Measurements from ENCODE around the gene MRPL14.
"Not testable (repeated sequence)": the region's sequence is repeated elsewhere in the genome, so short reads cannot be mapped to it uniquely, and the experiment has no call there.

The MRPL14 gene

GRCh38 chr6:44099192-44099591 is 28.1 kb downstream of the MRPL14 start:
- Histone ChIP-seq H2AK5ac (ENCODE audit: low read length, severe bottlenecking) (no peak overlapping the region), H3K79me1 (replicated peaks; ENCODE audit: low read length, poor library complexity, severe bottlenecking) (peaks cover 41% of the 10 kb centered on the region), H3K4me2 (ENCODE audit: low read length, poor library complexity, severe bottlenecking) (no peak overlapping the region), H2BK5ac (ENCODE audit: low read depth, low read length, poor library complexity, severe bottlenecking) (no peak overlapping the region), H3K9ac (ENCODE audit: low read length) (no peak overlapping the region), H3K27me3 (ENCODE audit: control insufficient read depth in 1 of 2, insufficient read depth in 1 of 2, low read length in 2 of 2) (no peaks in the 10 kb centered on the region), H3K4ac (ENCODE audit: low read depth in 1 of 2, low read length in 2 of 2) (no peak overlapping the region), H3K18ac (ENCODE audit: low read depth in 1 of 2, low read length in 2 of 2) (no peak overlapping the region), H4K91ac (ENCODE audit: low read length) (no peak overlapping the region), H3K9me3 (ENCODE audit: control insufficient read depth, low read length) (no peaks in the 10 kb centered on the region), H2BK12ac (ENCODE audit: low read length in 2 of 2) (no peak overlapping the region), H4K8ac (ENCODE audit: low read length) (no peak overlapping the region), H2BK15ac (ENCODE audit: low read depth, poor library complexity, severe bottlenecking) (no peak overlapping the region), H2AFZ (ENCODE audit: low read depth, low read length) (no peak overlapping the region), H3K4me3 (ENCODE audit: insufficient read depth in 1 of 2, low read depth in 1 of 2, low read length in 2 of 2) (no peak overlapping the region), H3K36me3 (ENCODE audit: control insufficient read depth in 1 of 2, insufficient read depth in 2 of 2, low read depth in 1 of 2, low read length in 2 of 2) (peaks cover 48 to 50% of the 10 kb centered on the region in 2 experiments), H3K23ac (ENCODE audit: low read length in 2 of 2) (no peak overlapping the region), H3K14ac (ENCODE audit: low read length in 2 of 2) (no peak overlapping the region), H3K4me1 (ENCODE audit: control insufficient read depth, insufficient read depth, low read depth, low read length) (peaks cover 28% of the 10 kb centered on the region), H2BK120ac (ENCODE audit: low read depth, low read length) (no peak overlapping the region), H3K27ac (ENCODE audit: low read length, poor library complexity, severe bottlenecking) (no peak overlapping the region)
- 78% methylated on average over 1 of the region's 1 CpG for WGBS
- DNase-seq = no peak

GRCh38 chr6:44097782-44098317 is 29.4 kb downstream of the MRPL14 start:
- no peak overlapping the region for H2BK120ac ChIP-seq (ENCODE audit: low read depth, low read length)
- no peak overlapping the region for H4K91ac ChIP-seq (ENCODE audit: low read length)
- no peak overlapping the region for H3K14ac ChIP-seq (ENCODE audit: low read length in 2 of 2)
- H3K4me1 ChIP-seq (ENCODE audit: control insufficient read depth, insufficient read depth, low read depth, low read length) = peaks cover 25% of the 10 kb centered on the region
- H3K4me3 ChIP-seq (ENCODE audit: insufficient read depth in 1 of 2, low read depth in 1 of 2, low read length in 2 of 2) = no peak overlapping the region
- no peak overlapping the region for H2BK5ac ChIP-seq (ENCODE audit: low read depth, low read length, poor library complexity, severe bottlenecking)
- H3K27ac ChIP-seq (ENCODE audit: low read length, poor library complexity, severe bottlenecking) = no peak overlapping the region
- H3K27me3 ChIP-seq (ENCODE audit: control insufficient read depth in 1 of 2, insufficient read depth in 1 of 2, low read length in 2 of 2) = no peaks in the 10 kb centered on the region
- no peak overlapping the region for H4K8ac ChIP-seq (ENCODE audit: low read length)
- no peak overlapping the region for H3K9ac ChIP-seq (ENCODE audit: low read length)
- H3K4me2 ChIP-seq (ENCODE audit: low read length, poor library complexity, severe bottlenecking) = no peak overlapping the region
- no peak overlapping the region for H3K4ac ChIP-seq (ENCODE audit: low read depth in 1 of 2, low read length in 2 of 2)
- peaks cover 38 to 45% of the 10 kb centered on the region in 2 experiments for H3K36me3 ChIP-seq (ENCODE audit: control insufficient read depth in 1 of 2, insufficient read depth in 2 of 2, low read depth in 1 of 2, low read length in 2 of 2)
- no peak for DNase-seq
- peaks cover 35% of the 10 kb centered on the region for H3K79me1 ChIP-seq (replicated peaks; ENCODE audit: low read length, poor library complexity, severe bottlenecking)
- WGBS = no CpG with 5 or more reads among the region's 2 CpGs
- H3K23ac ChIP-seq (ENCODE audit: low read length in 2 of 2) = no peak overlapping the region
- no peak overlapping the region for H2BK12ac ChIP-seq (ENCODE audit: low read length in 2 of 2)
- no peak overlapping the region for H2BK15ac ChIP-seq (ENCODE audit: low read depth, poor library complexity, severe bottlenecking)
- H2AK5ac ChIP-seq (ENCODE audit: low read length, severe bottlenecking) = no peak overlapping the region
- H3K18ac ChIP-seq (ENCODE audit: low read depth in 1 of 2, low read length in 2 of 2) = no peak overlapping the region
- no peaks in the 10 kb centered on the region for H3K9me3 ChIP-seq (ENCODE audit: control insufficient read depth, low read length)
- H2AFZ ChIP-seq (ENCODE audit: low read depth, low read length) = no peak overlapping the region

GRCh38 chr6:44096612-44097011 is 30.6 kb downstream of the MRPL14 start:
- DNase-seq = peak; percentile 71

GRCh38 chr6:44095243-44095623 is 32.0 kb downstream of the MRPL14 start:
- H3K4me3 ChIP-seq (ENCODE audit: insufficient read depth in 1 of 2, low read depth in 1 of 2, low read length in 2 of 2); H3K4ac ChIP-seq (ENCODE audit: low read depth in 1 of 2, low read length in 2 of 2); H3K27me3 ChIP-seq (ENCODE audit: control insufficient read depth in 1 of 2, insufficient read depth in 1 of 2, low read length in 2 of 2); DNase-seq; H3K27ac ChIP-seq (ENCODE audit: low read length, poor library complexity, severe bottlenecking); H2BK15ac ChIP-seq (ENCODE audit: low read depth, poor library complexity, severe bottlenecking); H3K4me2 ChIP-seq (ENCODE audit: low read length, poor library complexity, severe bottlenecking); H2BK120ac ChIP-seq (ENCODE audit: low read depth, low read length); H2BK5ac ChIP-seq (ENCODE audit: low read depth, low read length, poor library complexity, severe bottlenecking); H3K18ac ChIP-seq (ENCODE audit: low read depth in 1 of 2, low read length in 2 of 2); H3K14ac ChIP-seq (ENCODE audit: low read length in 2 of 2); H3K9me3 ChIP-seq (ENCODE audit: control insufficient read depth, low read length); H4K91ac ChIP-seq (ENCODE audit: low read length); H3K23ac ChIP-seq (ENCODE audit: low read length in 2 of 2); H4K8ac ChIP-seq (ENCODE audit: low read length); H2BK12ac ChIP-seq (ENCODE audit: low read length in 2 of 2); H3K9ac ChIP-seq (ENCODE audit: low read length); H2AFZ ChIP-seq (ENCODE audit: low read depth, low read length): not testable (repeated sequence)
- H3K79me1 ChIP-seq (replicated peaks; ENCODE audit: low read length, poor library complexity, severe bottlenecking) = peaks cover 27% of the 10 kb centered on the region
- peaks cover 17% of the 10 kb centered on the region for H3K4me1 ChIP-seq (ENCODE audit: control insufficient read depth, insufficient read depth, low read depth, low read length)
- peaks cover 21 to 32% of the 10 kb centered on the region in 2 experiments for H3K36me3 ChIP-seq (ENCODE audit: control insufficient read depth in 1 of 2, insufficient read depth in 2 of 2, low read depth in 1 of 2, low read length in 2 of 2)
- H2AK5ac ChIP-seq (ENCODE audit: low read length, severe bottlenecking) = peak overlapping the region; percentile 58
- 90% methylated on average over 6 of the region's 6 CpGs for WGBS

More at GRCh38 chr6:44096612-44097011, 30.6 kb downstream of the MRPL14 start:
- Histone ChIP-seq H4K91ac (ENCODE audit: low read length) (no peak overlapping the region), H3K4ac (ENCODE audit: low read depth in 1 of 2, low read length in 2 of 2) (no peak overlapping the region), H3K23ac (ENCODE audit: low read length in 2 of 2) (no peak overlapping the region), H3K4me2 (ENCODE audit: low read length, poor library complexity, severe bottlenecking) (no peak overlapping the region), H3K36me3 (ENCODE audit: control insufficient read depth in 1 of 2, insufficient read depth in 2 of 2, low read depth in 1 of 2, low read length in 2 of 2) (peaks cover 33 to 40% of the 10 kb centered on the region in 2 experiments), H3K9me3 (ENCODE audit: control insufficient read depth, low read length) (no peaks in the 10 kb centered on the region), H2BK15ac (ENCODE audit: low read depth, poor library complexity, severe bottlenecking) (no peak overlapping the region), H2BK5ac (ENCODE audit: low read depth, low read length, poor library complexity, severe bottlenecking) (no peak overlapping the region), H2BK12ac (ENCODE audit: low read length in 2 of 2) (no peak overlapping the region), H2AK5ac (ENCODE audit: low read length, severe bottlenecking) (no peak overlapping the region), H3K27me3 (ENCODE audit: control insufficient read depth in 1 of 2, insufficient read depth in 1 of 2, low read length in 2 of 2) (no peaks in the 10 kb centered on the region), H3K18ac (ENCODE audit: low read depth in 1 of 2, low read length in 2 of 2) (no peak overlapping the region), H4K8ac (ENCODE audit: low read length) (peak overlapping the region; percentile 53), H2BK120ac (ENCODE audit: low read depth, low read length) (no peak overlapping the region), H3K4me1 (ENCODE audit: control insufficient read depth, insufficient read depth, low read depth, low read length) (peaks cover 16% of the 10 kb centered on the region), H3K4me3 (ENCODE audit: insufficient read depth in 1 of 2, low read depth in 1 of 2, low read length in 2 of 2) (no peak overlapping the region), H3K9ac (ENCODE audit: low read length) (no peak overlapping the region), H3K14ac (ENCODE audit: low read length in 2 of 2) (no peak overlapping the region), H3K27ac (ENCODE audit: low read length, poor library complexity, severe bottlenecking) (no peak overlapping the region), H3K79me1 (replicated peaks; ENCODE audit: low read length, poor library complexity, severe bottlenecking) (peaks cover 34% of the 10 kb centered on the region), H2AFZ (ENCODE audit: low read depth, low read length) (no peak overlapping the region)
- WGBS = 51% methylated on average over 3 of the region's 3 CpGs
